Activated T-cell treated with anti-CD3 and anti-CD28 coated beads for 24 hours (primary cell): ENCODE measurements around the gene NALCN.

Experiments used
- DNase-seq: peaks from one replicate; pipeline ENCODE4 v3.0.0-alpha.2; 2020; ENCODE audit warnings: low read depth

The NALCN gene

GRCh38 chr13:101289764-101290163, 126.5 kb downstream of the NALCN start:
- DNase-seq: no peak

- no peak for DNase-seq
Measured at GRCh38 chr13:101283782-101284181, 132.5 kb downstream of the NALCN start.

GRCh38 chr13:101272886-101273285, 143.4 kb downstream of the NALCN start:
- DNase-seq: no peak

GRCh38 chr13:101271681-101272245, 144.5 kb downstream of the NALCN start:
- no peak for DNase-seq

- DNase-seq: no peak
Measured at GRCh38 chr13:101267656-101268055, 148.7 kb downstream of the NALCN start.

GRCh38 chr13:101265934-101266333, 150.4 kb downstream of the NALCN start:
- no peak for DNase-seq

- no peak for DNase-seq
Measured at GRCh38 chr13:101264931-101265330, 151.4 kb downstream of the NALCN start.

GRCh38 chr13:101262306-101262705, 154.0 kb downstream of the NALCN start:
- no peak for DNase-seq

- DNase-seq: no peak
Measured at GRCh38 chr13:101258509-101258908, 157.8 kb downstream of the NALCN start.

- peak; percentile 47 for DNase-seq
Measured at GRCh38 chr13:101258071-101258470, 158.2 kb downstream of the NALCN start.

GRCh38 chr13:101248739-101249514, 167.4 kb downstream of the NALCN start:
- DNase-seq: no peak

GRCh38 chr13:101242720-101243119, 173.6 kb downstream of the NALCN start:
- no peak for DNase-seq

- no peak for DNase-seq
Measured at GRCh38 chr13:101238555-101238954, 177.8 kb downstream of the NALCN start.

GRCh38 chr13:101231751-101232428, 184.4 kb downstream of the NALCN start:
- no peak for DNase-seq

GRCh38 chr13:101230271-101230890, 185.9 kb downstream of the NALCN start:
- no peak for DNase-seq

GRCh38 chr13:101219609-101220265, 196.6 kb downstream of the NALCN start:
- DNase-seq: no peak

- DNase-seq: no peak
Measured at GRCh38 chr13:101218484-101218883, 197.8 kb downstream of the NALCN start.

- DNase-seq: no peak
Measured at GRCh38 chr13:101217086-101217485, 199.2 kb downstream of the NALCN start.

GRCh38 chr13:101211261-101211660, 205.0 kb downstream of the NALCN start:
- no peak for DNase-seq

GRCh38 chr13:101210774-101211173, 205.5 kb downstream of the NALCN start:
- no peak for DNase-seq

- DNase-seq: no peak
Measured at GRCh38 chr13:101209206-101209893, 207.0 kb downstream of the NALCN start.

GRCh38 chr13:101205408-101205807, 210.9 kb downstream of the NALCN start:
- DNase-seq: no peak
